Hematopoietic multipotent progenitor cell treated with erythropoietin and hydrocortisone succinate and interleukin-3 and kit ligand, for 15 days (in vitro differentiated cells): ENCODE results near the gene RAPGEF2.
"Not testable (repeated sequence)": the region's sequence is repeated elsewhere in the genome, so short reads cannot be mapped to it uniquely, and the experiment has no call there.

Experiments
- DNase-seq: peaks from one replicate; pipeline ENCODE4 v3.0.0-alpha.2; 2015; ENCODE audit warnings: low spot score

Gene RAPGEF2

GRCh38 chr4:159160242-159160641 is 57.4 kb downstream of the RAPGEF2 start:
- DNase-seq: no peak

- not testable (repeated sequence) for DNase-seq
Measured at GRCh38 chr4:159161436-159161835, 58.6 kb downstream of the RAPGEF2 start.

GRCh38 chr4:159162576-159162975 is 59.7 kb downstream of the RAPGEF2 start:
- no peak for DNase-seq

GRCh38 chr4:159163521-159163920 is 60.6 kb downstream of the RAPGEF2 start:
- DNase-seq: no peak

- DNase-seq: no peak
Measured at GRCh38 chr4:159169404-159170302, 66.8 kb downstream of the RAPGEF2 start.

- DNase-seq: peak; percentile 41
Measured at GRCh38 chr4:159171287-159171686, 68.4 kb downstream of the RAPGEF2 start.

GRCh38 chr4:159173886-159174285 is 71.0 kb downstream of the RAPGEF2 start:
- DNase-seq: no peak

GRCh38 chr4:159174645-159175084 is 71.8 kb downstream of the RAPGEF2 start:
- DNase-seq: no peak

GRCh38 chr4:159175085-159175988 is 72.5 kb downstream of the RAPGEF2 start:
- peak; percentile 90 for DNase-seq

- DNase-seq: no peak
Measured at GRCh38 chr4:159175989-159176375, 73.1 kb downstream of the RAPGEF2 start.

GRCh38 chr4:159177265-159178150 is 74.6 kb downstream of the RAPGEF2 start:
- no peak for DNase-seq

GRCh38 chr4:159178151-159178546 is 75.3 kb downstream of the RAPGEF2 start:
- no peak for DNase-seq

- no peak for DNase-seq
Measured at GRCh38 chr4:159178979-159179969, 76.4 kb downstream of the RAPGEF2 start.

GRCh38 chr4:159183885-159184605 is 81.2 kb downstream of the RAPGEF2 start:
- DNase-seq: not testable (repeated sequence)

GRCh38 chr4:159185591-159186023 is 82.7 kb downstream of the RAPGEF2 start:
- no peak for DNase-seq

GRCh38 chr4:159188646-159189045 is 85.8 kb downstream of the RAPGEF2 start:
- DNase-seq: peak; percentile 41

GRCh38 chr4:159190651-159191050 is 87.8 kb downstream of the RAPGEF2 start:
- DNase-seq: no peak

GRCh38 chr4:159191989-159192388 is 89.1 kb downstream of the RAPGEF2 start:
- DNase-seq: peak; percentile 69

- DNase-seq: peak; percentile 40
Measured at GRCh38 chr4:159193046-159193620, 90.3 kb downstream of the RAPGEF2 start.
